LNCaP clone FGC (cell line): ENCODE measurements around the gene NEDD8.

Experiments used
- DNase-seq: peaks from one replicate; pipeline ENCODE4 v3.0.0-alpha.2; 2011; ENCODE audit warnings: low read depth
- H3K4me3 ChIP-seq: 2 replicates; pipeline ENCODE4 v1.5.1; 2011; ENCODE audit warnings: mild to moderate bottlenecking, low read depth, low read length, control low read depth
- TF ChIP-seq, protein P1 (sequence below): IDR thresholded peaks from 2 replicates; pipeline ENCODE4 v1.5.1; 2012; ENCODE audit warnings: mild to moderate bottlenecking; ENCODE audit not compliant: control insufficient read depth, insufficient read depth; ENCODE audit errors: extremely low read depth

NEDD8 gene

GRCh38 chr14:24192933-24193332, 39.2 kb downstream of the NEDD8 start:
- no peak overlapping the region for H3K4me3 ChIP-seq
- no peak for DNase-seq
- TF ChIP-seq, protein P1, sequence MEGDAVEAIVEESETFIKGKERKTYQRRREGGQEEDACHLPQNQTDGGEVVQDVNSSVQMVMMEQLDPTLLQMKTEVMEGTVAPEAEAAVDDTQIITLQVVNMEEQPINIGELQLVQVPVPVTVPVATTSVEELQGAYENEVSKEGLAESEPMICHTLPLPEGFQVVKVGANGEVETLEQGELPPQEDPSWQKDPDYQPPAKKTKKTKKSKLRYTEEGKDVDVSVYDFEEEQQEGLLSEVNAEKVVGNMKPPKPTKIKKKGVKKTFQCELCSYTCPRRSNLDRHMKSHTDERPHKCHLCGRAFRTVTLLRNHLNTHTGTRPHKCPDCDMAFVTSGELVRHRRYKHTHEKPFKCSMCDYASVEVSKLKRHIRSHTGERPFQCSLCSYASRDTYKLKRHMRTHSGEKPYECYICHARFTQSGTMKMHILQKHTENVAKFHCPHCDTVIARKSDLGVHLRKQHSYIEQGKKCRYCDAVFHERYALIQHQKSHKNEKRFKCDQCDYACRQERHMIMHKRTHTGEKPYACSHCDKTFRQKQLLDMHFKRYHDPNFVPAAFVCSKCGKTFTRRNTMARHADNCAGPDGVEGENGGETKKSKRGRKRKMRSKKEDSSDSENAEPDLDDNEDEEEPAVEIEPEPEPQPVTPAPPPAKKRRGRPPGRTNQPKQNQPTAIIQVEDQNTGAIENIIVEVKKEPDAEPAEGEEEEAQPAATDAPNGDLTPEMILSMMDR = no peak

DNA sequence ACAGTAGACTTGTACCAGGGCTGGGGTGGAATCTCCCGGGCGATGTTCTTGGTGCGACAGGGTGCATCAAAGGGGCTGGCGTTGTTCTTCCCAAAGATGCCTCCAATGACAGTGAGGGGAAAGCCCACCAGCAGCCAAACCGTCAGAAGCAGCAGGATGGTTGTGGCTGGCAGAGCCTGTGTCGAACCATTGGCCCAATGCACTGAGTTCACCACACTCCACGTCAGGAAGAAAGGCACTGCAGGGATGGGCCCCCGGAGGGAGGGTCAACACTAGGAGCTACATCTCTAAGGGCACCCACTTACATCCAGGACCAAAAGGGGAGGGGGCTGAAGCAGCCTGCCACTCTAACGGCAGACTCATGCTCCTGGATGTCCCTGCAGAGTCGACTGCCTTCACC, 41.8 kb downstream of the NEDD8 start:
- DNase-seq = no peak
- H3K4me3 ChIP-seq = no peak overlapping the region
- TF ChIP-seq, protein P1 = no peak

DNA sequence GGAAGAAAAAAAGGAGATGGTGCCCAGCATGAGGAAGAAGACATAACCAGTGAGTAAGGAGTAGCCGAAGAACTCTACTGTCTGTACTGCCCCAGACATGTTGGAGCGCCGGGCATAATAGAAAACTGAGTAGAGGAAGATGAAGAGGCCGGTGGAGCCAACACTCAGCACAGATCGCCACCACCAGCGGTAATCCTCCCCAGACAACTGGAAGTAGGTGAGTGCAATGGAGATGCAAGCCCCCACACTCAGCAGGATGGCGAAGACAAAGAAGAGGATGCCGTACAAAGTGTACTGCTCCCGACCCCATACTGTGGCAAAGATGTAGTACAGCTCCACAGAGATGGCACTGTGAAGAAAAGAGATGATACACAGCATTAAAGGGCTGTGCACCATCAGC, 42.7 kb downstream of the NEDD8 start:
- TF ChIP-seq, protein P1 = no peak
- DNase-seq = no peak
- H3K4me3 ChIP-seq = peak overlapping the region; percentile 97

- DNase-seq = no peak
- H3K4me3 ChIP-seq = peak overlapping the region; percentile 97
- TF ChIP-seq, protein P1 = no peak
Observed at GRCh38 chr14:24189059-24189375, 43.1 kb downstream of the NEDD8 start.

GRCh38 chr14:24188251-24189058, 43.7 kb downstream of the NEDD8 start, which contains the start of gene IPO4:
IPO4 (minus strand) TSS chr14:24188816; CDS start chr14:24188787, 29 bp downstream.
- TF ChIP-seq, protein P1 = no peak
- H3K4me3 ChIP-seq = peak within 1 kb of the TSS; percentile 97
- peak; percentile 97 for DNase-seq

DNA sequence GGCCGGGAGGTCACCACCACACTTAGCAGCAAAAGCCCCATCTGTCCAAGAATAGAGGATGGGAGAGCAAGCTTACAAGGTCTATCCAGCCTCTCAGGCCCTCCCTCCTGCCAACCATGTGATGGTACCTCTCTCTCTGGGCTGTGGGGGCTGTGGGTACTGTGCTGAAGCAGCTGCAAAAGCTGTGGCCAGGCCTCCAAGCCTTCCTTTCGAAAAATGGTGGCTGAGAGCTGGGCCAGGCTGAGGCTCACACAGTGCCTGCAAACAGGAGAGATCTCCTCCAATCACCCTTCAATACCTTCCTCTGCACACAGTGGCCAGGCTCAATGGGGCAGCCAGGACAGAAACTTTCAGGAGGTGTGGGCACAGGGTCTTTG, 44.6 kb downstream of the NEDD8 start:
- TF ChIP-seq, protein P1 = no peak
- H3K4me3 ChIP-seq = peak overlapping the region; percentile 97
- DNase-seq = no peak
